Measurements from ENCODE around the gene TBC1D4. TPM values are rescaled to one million over a fixed set of nuclear protein-coding genes. Genes with fewer than 3 reads are reported as not detected.
A peak's percentile ranks its signal among the peaks of the same experiment; 100 is the strongest.

Gene TBC1D4
- total RNA-seq, 4 donors from 2014 or later: 14.2 to 32.0 (median 20.6) TPM

DNA sequence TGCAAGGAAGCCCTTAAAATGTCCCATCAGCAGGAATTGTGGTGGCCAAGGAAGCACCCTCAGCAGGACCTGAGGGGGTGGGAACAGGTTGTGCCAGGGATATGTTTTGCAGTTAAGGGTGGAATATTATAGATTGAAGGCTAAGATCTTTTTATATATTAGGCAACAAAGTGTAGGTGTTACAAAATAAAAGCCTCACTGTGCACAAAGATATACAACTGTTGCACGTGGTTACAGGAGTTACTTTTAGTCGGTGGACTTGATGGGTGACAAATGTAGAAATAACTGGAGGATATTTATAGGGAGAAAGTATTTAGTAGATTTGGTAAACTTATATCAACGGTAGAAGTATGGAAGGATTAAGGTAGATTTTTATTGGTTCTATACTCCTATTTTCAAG is 35.1 kb downstream of the TBC1D4 start:
- no peak for TF ChIP-seq POLR2AphosphoS5 (IDR thresholded peaks at IDR 0.05)
- no peak for TF ChIP-seq POLR2A (IDR thresholded peaks at IDR 0.05; ENCODE audit: low read depth)
- TF ChIP-seq CTCF (IDR thresholded peaks at IDR 0.05): no peak
- no peak for TF ChIP-seq EP300 (IDR thresholded peaks at IDR 0.05)
- no peaks in the 10 kb centered on the region for H3K27me3 ChIP-seq
- no peak overlapping the region for H3K27ac ChIP-seq (replicated peaks in 1 of 4)
- WGBS: 80% methylated on average over 3 of the region's 3 CpGs
- H3K9me3 ChIP-seq: no peaks in the 10 kb centered on the region
- peaks cover 14 to 20% (median 18%) of the 10 kb centered on the region in 4 donors for H3K4me1 ChIP-seq
- no peak for DNase-seq (ENCODE audit: extremely low spot score)
- no peaks in the 10 kb centered on the region for H3K36me3 ChIP-seq
- intact Hi-C loops (cut with DNase I): no loop called here
- H3K4me3 ChIP-seq: no peak overlapping the region

GRCh38 chr13:75445717-75446499 is 36.1 kb downstream of the TBC1D4 start:
- Histone ChIP-seq H3K27me3 (no peaks in the 10 kb centered on the region), H3K4me1 (peaks cover 14 to 20% (median 18%) of the 10 kb centered on the region in 4 donors), H3K9me3 (no peaks in the 10 kb centered on the region), H3K27ac (replicated peaks in 1 of 4) (peak overlapping the region in 3 of 4 donors; percentile 22 to 28 (median 27)), H3K36me3 (no peaks in the 10 kb centered on the region), H3K4me3 (peak overlapping the region in 3 of 4 donors; percentile 6 to 30 (median 8))
- DNase-seq (ENCODE audit: extremely low spot score): no peak
- TF ChIP-seq EP300 (IDR thresholded peaks at IDR 0.05) (no peak), CTCF (IDR thresholded peaks at IDR 0.05) (no peak), POLR2AphosphoS5 (IDR thresholded peaks at IDR 0.05) (no peak), POLR2A (IDR thresholded peaks at IDR 0.05; ENCODE audit: low read depth) (no peak)
- 70% methylated on average over 7 of the region's 7 CpGs for WGBS
- intact Hi-C loops (cut with DNase I): no loop called here

DNA sequence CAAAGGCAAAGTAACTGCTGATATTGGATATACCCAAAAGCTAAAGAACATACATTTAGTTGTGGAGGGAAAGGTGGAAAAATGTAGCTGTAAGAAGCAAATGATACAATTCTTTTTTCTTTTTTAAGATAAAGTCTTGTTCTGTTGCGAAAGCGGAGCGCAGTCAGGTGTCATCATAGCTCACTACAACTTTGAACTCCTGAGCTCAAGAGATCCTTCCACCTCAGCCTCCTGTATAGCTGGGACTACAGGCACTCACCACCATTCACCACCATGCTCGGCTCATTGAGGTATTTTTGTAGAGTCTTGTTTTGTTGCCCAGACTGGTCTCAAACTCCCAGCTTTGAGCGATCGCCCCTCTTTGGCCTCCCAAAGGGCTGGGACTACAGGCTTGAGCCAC is 38.0 kb downstream of the TBC1D4 start:
- intact Hi-C loops (cut with DNase I): no loop called here
- TF ChIP-seq CTCF (IDR thresholded peaks at IDR 0.05) (no peak), EP300 (IDR thresholded peaks at IDR 0.05) (no peak), POLR2AphosphoS5 (IDR thresholded peaks at IDR 0.05) (no peak), POLR2A (IDR thresholded peaks at IDR 0.05; ENCODE audit: low read depth) (no peak)
- WGBS: 97% methylated on average over 6 of the region's 6 CpGs
- peaks cover 27 to 35% (median 30%) of the 10 kb centered on the region in 4 donors for H3K4me1 ChIP-seq
- H3K36me3 ChIP-seq: no peaks in the 10 kb centered on the region
- no peak for DNase-seq (ENCODE audit: extremely low spot score)
- no peak overlapping the region for H3K4me3 ChIP-seq
- no peaks in the 10 kb centered on the region for H3K9me3 ChIP-seq
- no peak overlapping the region for H3K27ac ChIP-seq (replicated peaks in 1 of 4)
- H3K27me3 ChIP-seq: no peaks in the 10 kb centered on the region

GRCh38 chr13:75443356-75443958 is 38.5 kb downstream of the TBC1D4 start:
- WGBS: 84% methylated on average over 8 of the region's 8 CpGs
- no peak for DNase-seq (ENCODE audit: extremely low spot score)
- Histone ChIP-seq H3K4me1 (peaks cover 31 to 39% (median 33%) of the 10 kb centered on the region in 4 donors), H3K27ac (replicated peaks in 1 of 4) (no peak overlapping the region), H3K4me3 (no peak overlapping the region), H3K27me3 (no peaks in the 10 kb centered on the region), H3K9me3 (no peaks in the 10 kb centered on the region), H3K36me3 (no peaks in the 10 kb centered on the region)
- intact Hi-C loops (cut with DNase I): no loop called here
- TF ChIP-seq CTCF (IDR thresholded peaks at IDR 0.05) (no peak), EP300 (IDR thresholded peaks at IDR 0.05) (no peak), POLR2AphosphoS5 (IDR thresholded peaks at IDR 0.05) (no peak)

Data from esophagus muscularis mucosa (tissue), 4 donors.